SK-N-SH (cell line): Measurements from ENCODE around the gene PPP3CB. TPM values are rescaled to one million over a fixed set of nuclear protein-coding genes. Genes with fewer than 3 reads are reported as not detected.

Experiments used
- CTCF ChIA-PET: fragments of 300-600, 350-600 bp; formaldehyde crosslinking; extraction: SDS; loops from one replicate; lab custom pipeline; 2021; lab: Yijun Ruan, JAX
- POLR2A ChIA-PET: fragments of 350-600 bp; sonication (Branson Sonifier 250); formaldehyde crosslinking; extraction: SDS; loops from one replicate; lab custom pipeline; 2020; ENCODE audit warnings: antibody characterized with exemption, inconsistent platforms; lab: Yijun Ruan, JAX
- DNase-seq: peaks from one replicate; pipeline ENCODE4 v3.0.0; 2012
- H2AFZ ChIP-seq: fragments of 200-600 bp; sonication (generic); 2 replicates; pipeline ENCODE4 v1.8.1; 2016; ENCODE audit warnings: antibody characterized with exemption, mild to moderate bottlenecking, low read depth
- H3F3A ChIP-seq: fragments of 200-600 bp; sonication (generic); replicated peaks from 2 replicates; pipeline ENCODE3; 2016; ENCODE audit warnings: antibody characterized with exemption, mild to moderate bottlenecking; ENCODE audit not compliant: insufficient read depth
- H3K27ac ChIP-seq, 2 experiments: fragments of 200-500 bp in 1 of 2; fragments of 200-600 bp in 1 of 2; sonication (Bioruptor generic) in 1 of 2; sonication (generic), shearing (Covaris generic) in 1 of 2; 2 replicates each; pipeline versions ENCODE4 v1.5.1 to v1.6.1; 2014 to 2016; ENCODE audit warnings: low read depth in 2 of 2, inconsistent platforms in 1 of 2, low read length in 1 of 2, mild to moderate bottlenecking in 1 of 2, mixed read lengths in 1 of 2
- H3K27me3 ChIP-seq: fragments of 200-600 bp; sonication (generic), shearing (Covaris generic); 2 replicates; pipeline ENCODE4 v1.6.1; 2016; ENCODE audit warnings: mixed run types; ENCODE audit not compliant: insufficient read depth
- H3K36me3 ChIP-seq, 2 experiments: fragments of 200-500 bp in 1 of 2; fragments of 200-600 bp in 1 of 2; sonication (Bioruptor generic) in 1 of 2; sonication (generic) in 1 of 2; replicated peaks in 1 of 2; 2 replicates each; pipeline versions ENCODE3 to v1.5.1; 2014 to 2016; ENCODE audit warnings: low read length in 1 of 2, mild to moderate bottlenecking in 1 of 2; ENCODE audit not compliant: insufficient read depth in 2 of 2, control insufficient read depth in 1 of 2
- H3K4me1 ChIP-seq, 2 experiments: fragments of 200-500 bp in 1 of 2; fragments of 200-600 bp in 1 of 2; sonication (Bioruptor generic) in 1 of 2; sonication (generic), shearing (Covaris generic) in 1 of 2; 2 replicates each; pipeline versions ENCODE4 v1.5.1 to v1.6.1; 2014 to 2016; ENCODE audit warnings: low read depth in 1 of 2, low read length in 1 of 2, mixed run types in 1 of 2; ENCODE audit not compliant: insufficient read depth in 2 of 2, control insufficient read depth in 1 of 2
- H3K4me2 ChIP-seq: fragments of 200-600 bp; sonication (generic), shearing (Covaris generic); 2 replicates; pipeline ENCODE4 v1.6.1; 2017; ENCODE audit warnings: mixed run types
- H3K4me3 ChIP-seq, 2 experiments: fragments of 200-500 bp in 1 of 2; fragments of 200-600 bp in 1 of 2; sonication (Bioruptor generic) in 1 of 2; sonication (generic), shearing (Covaris generic) in 1 of 2; 2 replicates each; pipeline versions ENCODE4 v1.5.1 to v1.8.1; 2014 to 2016; ENCODE audit warnings: low read depth in 2 of 2, inconsistent platforms in 1 of 2, low read length in 1 of 2, mild to moderate bottlenecking in 1 of 2, mixed read lengths in 1 of 2, moderate library complexity in 1 of 2
- H3K79me2 ChIP-seq: fragments of 200-600 bp; sonication (generic); 2 replicates; pipeline ENCODE4 v1.8.1; 2017; ENCODE audit warnings: mild to moderate bottlenecking; ENCODE audit not compliant: insufficient read depth
- H3K9ac ChIP-seq: fragments of 200-600 bp; sonication (generic); 2 replicates; pipeline ENCODE4 v1.6.1; 2017; ENCODE audit warnings: mixed run types
- H3K9me2 ChIP-seq: fragments of 200-600 bp; sonication (generic); 2 replicates; pipeline ENCODE4 v1.6.1; 2017; ENCODE audit warnings: mixed run types
- H3K9me3 ChIP-seq: fragments of 200-600 bp; sonication (generic); 2 replicates; pipeline ENCODE4 v1.6.1; 2017; ENCODE audit warnings: mixed run types, mild to moderate bottlenecking, moderate library complexity
- H4K20me1 ChIP-seq: fragments of 200-600 bp; sonication (generic); 2 replicates; pipeline ENCODE4 v1.6.1; 2017; ENCODE audit warnings: mild to moderate bottlenecking, mixed run types; ENCODE audit not compliant: insufficient read depth
- CHD2 ChIP-seq: fragments of 150-350 bp; IDR thresholded peaks from 2 replicates; pipeline ENCODE4 v1.6.1; 2018; ENCODE audit warnings: low read length; ENCODE audit not compliant: partially characterized antibody
- EZH2phosphoT487 ChIP-seq: fragments of 200-600 bp; sonication (generic); IDR thresholded peaks from 2 replicates; pipeline ENCODE4 v1.6.1; 2017; ENCODE audit warnings: low read depth, mixed run types, mild to moderate bottlenecking, antibody characterized with exemption, moderate library complexity, borderline replicate concordance
- FOSL2 ChIP-seq: IDR thresholded peaks from 2 replicates; pipeline ENCODE4 v1.4.0; 2012; ENCODE audit warnings: low read depth, mild to moderate bottlenecking, moderate library complexity, borderline replicate concordance
- GABPA ChIP-seq: IDR thresholded peaks from 2 replicates; pipeline ENCODE4 v1.4.0; 2012; ENCODE audit warnings: low read depth, mild to moderate bottlenecking
- JUND ChIP-seq: IDR thresholded peaks from 2 replicates; pipeline ENCODE4 v1.4.0; 2012
- MEF2A ChIP-seq: IDR thresholded peaks from 2 replicates; pipeline ENCODE4 v1.4.0; 2012; ENCODE audit warnings: low read depth, borderline replicate concordance
- NFIC ChIP-seq: IDR thresholded peaks from 2 replicates; pipeline ENCODE4 v1.4.0; 2012; ENCODE audit warnings: borderline replicate concordance
- POLR2AphosphoS5 ChIP-seq: IDR thresholded peaks from 2 replicates; pipeline ENCODE4 v1.6.1; 2012; ENCODE audit warnings: low read depth, low read length
- RCOR1 ChIP-seq: fragments of 150-350 bp; IDR thresholded peaks from 2 replicates; pipeline ENCODE4 v1.6.1; 2017; ENCODE audit warnings: antibody characterized with exemption, low read length
- RFX5 ChIP-seq: IDR thresholded peaks from 2 replicates; pipeline ENCODE4 v1.6.1; 2012; ENCODE audit warnings: mild to moderate bottlenecking, improper control_type of control experiment, low read length
- RXRA ChIP-seq: IDR thresholded peaks from 2 replicates; pipeline ENCODE4 v1.4.0; 2012; ENCODE audit warnings: low read depth, mild to moderate bottlenecking, borderline replicate concordance
- SIN3A ChIP-seq: IDR thresholded peaks from 2 replicates; pipeline ENCODE4 v1.6.1; 2012; ENCODE audit warnings: low read depth, mild to moderate bottlenecking, low read length, moderate library complexity, borderline replicate concordance
- TCF12 ChIP-seq: IDR thresholded peaks from 2 replicates; pipeline ENCODE4 v1.4.0; 2012
- TEAD4 ChIP-seq: IDR thresholded peaks from 2 replicates; pipeline ENCODE4 v1.4.0; 2012; ENCODE audit warnings: mild to moderate bottlenecking, borderline replicate concordance; ENCODE audit not compliant: insufficient read depth
- YY1 ChIP-seq: IDR thresholded peaks from 2 replicates; pipeline ENCODE4 v1.4.0; 2012; ENCODE audit warnings: low read depth, mild to moderate bottlenecking
- WGBS: methylation state at CpG from one replicate; pipeline ENCODE4 v1.1.6; 2017; ENCODE audit warnings: low lambda C conversion rate; 5-methylcytosine and 5-hydroxymethylcytosine counted together
- polyA plus RNA-seq, 3 experiments: library from polyadenylated mRNA; depleted of rRNA; stranded (reverse); fragments of >200 nt; gene quantifications; 2 replicates each; pipeline ENCODE4 v1.2.3, GENCODE V29; 2012
- TF ChIP-seq, protein P1 (sequence below): fragments of 150-350 bp; IDR thresholded peaks from 2 replicates; pipeline ENCODE4 v1.6.1; 2017; ENCODE audit warnings: antibody characterized with exemption, low read length, low read depth, borderline replicate concordance
- TF ChIP-seq, protein P2 (sequence below): IDR thresholded peaks from 2 replicates; pipeline ENCODE4 v1.6.1; 2012; ENCODE audit warnings: mild to moderate bottlenecking, low read depth, low read length, moderate library complexity
- TF ChIP-seq, protein P3 (sequence below): fragments of 150-350 bp; IDR thresholded peaks from 2 replicates; pipeline ENCODE4 v1.6.1; 2016; ENCODE audit warnings: mild to moderate bottlenecking, low read depth, low read length

The PPP3CB gene
- polyA plus RNA-seq, 1 of the 3 experiments (the other 2 are of a cell fraction) = 14.5 TPM

DNA sequence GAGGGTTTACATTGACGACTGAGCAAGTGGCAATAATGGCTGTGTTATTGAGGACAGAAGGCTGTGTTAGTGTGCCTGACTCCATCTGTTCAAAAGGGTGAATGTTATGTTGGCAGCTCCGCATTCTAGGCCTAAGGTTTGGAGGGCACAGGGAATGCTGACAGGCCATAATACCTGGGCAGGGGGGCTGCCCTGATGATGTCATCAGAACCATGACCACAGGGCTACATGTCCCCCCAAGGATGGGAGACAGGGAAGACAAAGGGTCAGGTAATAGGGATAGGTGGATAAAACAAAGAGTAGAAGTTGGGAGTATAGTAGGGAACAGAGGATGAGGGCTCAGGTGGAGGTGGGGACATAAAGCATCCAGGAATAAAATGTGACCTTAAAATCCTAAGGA is 1.8 kb upstream of the PPP3CB start:
- Histone ChIP-seq H3K4me3 (no peak overlapping the region), H3K27ac (no peak overlapping the region), H3F3A (peaks cover 40% of the 10 kb centered on the region), H3K27me3 (no peaks in the 10 kb centered on the region), H3K36me3 (peaks cover 4 to 7% of the 10 kb centered on the region in 2 experiments), H3K4me1 (peaks cover 10 to 30% of the 10 kb centered on the region in 2 experiments), H3K9me2 (no peaks in the 10 kb centered on the region), H2AFZ (no peak overlapping the region), H3K4me2 (no peak overlapping the region), H3K9me3 (no peaks in the 10 kb centered on the region), H3K9ac (no peak overlapping the region), H4K20me1 (peaks cover 4% of the 10 kb centered on the region; the same call in 1 of the 2 replicates), H3K79me2 (peaks cover 39% of the 10 kb centered on the region)
- WGBS = 87% methylated on average over 2 of the region's 2 CpGs
- CTCF ChIA-PET = interaction anchor here (1.0 kb wide), 1 partner anchor 31 kb away, joined by 3 read pairs; no protein-coding TSS in a partner anchor
- POLR2A ChIA-PET = no interaction called here
- no peak for DNase-seq
- TF ChIP-seq SIN3A (no peak), POLR2AphosphoS5 (no peak), TCF12 (no peak), MEF2A (no peak), CHD2 (no peak), YY1 (no peak), TEAD4 (no peak), RXRA (no peak), RFX5 (no peak), GABPA (no peak), FOSL2 (no peak), EZH2phosphoT487 (no peak), JUND (no peak), NFIC (no peak), RCOR1 (no peak)
- TF ChIP-seq, protein P1, sequence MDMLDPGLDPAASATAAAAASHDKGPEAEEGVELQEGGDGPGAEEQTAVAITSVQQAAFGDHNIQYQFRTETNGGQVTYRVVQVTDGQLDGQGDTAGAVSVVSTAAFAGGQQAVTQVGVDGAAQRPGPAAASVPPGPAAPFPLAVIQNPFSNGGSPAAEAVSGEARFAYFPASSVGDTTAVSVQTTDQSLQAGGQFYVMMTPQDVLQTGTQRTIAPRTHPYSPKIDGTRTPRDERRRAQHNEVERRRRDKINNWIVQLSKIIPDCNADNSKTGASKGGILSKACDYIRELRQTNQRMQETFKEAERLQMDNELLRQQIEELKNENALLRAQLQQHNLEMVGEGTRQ = no peak
- TF ChIP-seq, protein P2, sequence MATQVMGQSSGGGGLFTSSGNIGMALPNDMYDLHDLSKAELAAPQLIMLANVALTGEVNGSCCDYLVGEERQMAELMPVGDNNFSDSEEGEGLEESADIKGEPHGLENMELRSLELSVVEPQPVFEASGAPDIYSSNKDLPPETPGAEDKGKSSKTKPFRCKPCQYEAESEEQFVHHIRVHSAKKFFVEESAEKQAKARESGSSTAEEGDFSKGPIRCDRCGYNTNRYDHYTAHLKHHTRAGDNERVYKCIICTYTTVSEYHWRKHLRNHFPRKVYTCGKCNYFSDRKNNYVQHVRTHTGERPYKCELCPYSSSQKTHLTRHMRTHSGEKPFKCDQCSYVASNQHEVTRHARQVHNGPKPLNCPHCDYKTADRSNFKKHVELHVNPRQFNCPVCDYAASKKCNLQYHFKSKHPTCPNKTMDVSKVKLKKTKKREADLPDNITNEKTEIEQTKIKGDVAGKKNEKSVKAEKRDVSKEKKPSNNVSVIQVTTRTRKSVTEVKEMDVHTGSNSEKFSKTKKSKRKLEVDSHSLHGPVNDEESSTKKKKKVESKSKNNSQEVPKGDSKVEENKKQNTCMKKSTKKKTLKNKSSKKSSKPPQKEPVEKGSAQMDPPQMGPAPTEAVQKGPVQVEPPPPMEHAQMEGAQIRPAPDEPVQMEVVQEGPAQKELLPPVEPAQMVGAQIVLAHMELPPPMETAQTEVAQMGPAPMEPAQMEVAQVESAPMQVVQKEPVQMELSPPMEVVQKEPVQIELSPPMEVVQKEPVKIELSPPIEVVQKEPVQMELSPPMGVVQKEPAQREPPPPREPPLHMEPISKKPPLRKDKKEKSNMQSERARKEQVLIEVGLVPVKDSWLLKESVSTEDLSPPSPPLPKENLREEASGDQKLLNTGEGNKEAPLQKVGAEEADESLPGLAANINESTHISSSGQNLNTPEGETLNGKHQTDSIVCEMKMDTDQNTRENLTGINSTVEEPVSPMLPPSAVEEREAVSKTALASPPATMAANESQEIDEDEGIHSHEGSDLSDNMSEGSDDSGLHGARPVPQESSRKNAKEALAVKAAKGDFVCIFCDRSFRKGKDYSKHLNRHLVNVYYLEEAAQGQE = no peak
- TF ChIP-seq, protein P3, sequence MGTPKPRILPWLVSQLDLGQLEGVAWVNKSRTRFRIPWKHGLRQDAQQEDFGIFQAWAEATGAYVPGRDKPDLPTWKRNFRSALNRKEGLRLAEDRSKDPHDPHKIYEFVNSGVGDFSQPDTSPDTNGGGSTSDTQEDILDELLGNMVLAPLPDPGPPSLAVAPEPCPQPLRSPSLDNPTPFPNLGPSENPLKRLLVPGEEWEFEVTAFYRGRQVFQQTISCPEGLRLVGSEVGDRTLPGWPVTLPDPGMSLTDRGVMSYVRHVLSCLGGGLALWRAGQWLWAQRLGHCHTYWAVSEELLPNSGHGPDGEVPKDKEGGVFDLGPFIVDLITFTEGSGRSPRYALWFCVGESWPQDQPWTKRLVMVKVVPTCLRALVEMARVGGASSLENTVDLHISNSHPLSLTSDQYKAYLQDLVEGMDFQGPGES = no peak
